BLaER1 treated with 17β-estradiol and CSF1 and Interleukin-3, amounts not matched to agents 10 nM and 100 nM (cell line): ENCODE measurements around the gene RAB15.

Experiments used
- H3K27ac ChIP-seq, 11 experiments: shearing (Covaris generic); formaldehyde crosslinking; 2 replicates each; pipeline ENCODE4 v1.8.1; 2022
- H3K27me3 ChIP-seq, 11 experiments: shearing (Covaris generic); formaldehyde crosslinking; 2 replicates each; pipeline ENCODE4 v1.8.1; 2022
- H3K36me3 ChIP-seq, 11 experiments: shearing (Covaris generic); formaldehyde crosslinking; 2 replicates each; pipeline ENCODE4 v1.8.1; 2022
- H3K4me1 ChIP-seq, 10 experiments: shearing (Covaris generic); formaldehyde crosslinking; 2 replicates each; pipeline ENCODE4 v1.8.1; 2022
- H3K4me2 ChIP-seq, 11 experiments: shearing (Covaris generic); formaldehyde crosslinking; 2 replicates each; pipeline ENCODE4 v1.8.1; 2022
- H3K4me3 ChIP-seq, 10 experiments: shearing (Covaris generic); formaldehyde crosslinking; 2 replicates each; pipeline ENCODE4 v1.8.1; 2022
- H3K9ac ChIP-seq, 11 experiments: shearing (Covaris generic); formaldehyde crosslinking; 2 replicates each; pipeline ENCODE4 v1.8.1; 2022
- H3K9me3 ChIP-seq, 11 experiments: shearing (Covaris generic); formaldehyde crosslinking; replicated peaks in 1 of 11; 2 replicates each; pipeline ENCODE4 v1.8.1; 2022
- H4K20me1 ChIP-seq, 11 experiments: shearing (Covaris generic); formaldehyde crosslinking; 2 replicates each; pipeline ENCODE4 v1.8.1; 2022
- Cebpa-rat ChIP-seq, 11 experiments: shearing (Covaris generic); IDR thresholded peaks; 2 replicates each; pipeline ENCODE4 v1.8.1; 2022

RAB15 gene

DNA sequence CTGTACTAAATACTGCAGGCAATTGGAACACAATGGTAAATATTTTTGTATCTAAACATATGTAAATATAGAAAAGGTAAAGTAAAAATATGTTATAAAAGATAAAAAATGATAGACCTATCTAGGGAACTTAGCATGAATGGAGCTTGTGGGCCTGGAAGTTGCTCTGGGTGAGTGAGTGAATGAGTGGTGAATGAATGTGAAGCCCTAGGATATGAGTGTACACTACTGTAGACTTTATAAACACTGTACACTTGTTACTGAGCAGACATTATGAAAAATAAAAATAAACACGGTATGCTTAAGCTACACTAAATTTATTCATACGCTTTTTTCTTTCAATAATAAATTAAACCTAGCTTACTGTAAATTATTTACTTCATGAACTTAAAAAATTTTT, 22.4 kb upstream of the RAB15 start:
- TF ChIP-seq Cebpa-rat (IDR thresholded peaks at IDR 0.05), result no peak
- Histone ChIP-seq H3K27ac (peak overlapping the region in 9 of 11 experiments; percentile 74 to 84 (median 79); a peak in 14 of 22 replicates), H3K4me2 (peak overlapping the region in 4 of 11 experiments; percentile 68 to 81 (median 74); a peak in 6 of 22 replicates), H3K9me3 (no peaks in the 10 kb centered on the region), H3K4me1 (peaks cover 13 to 57% (median 37%) of the 10 kb centered on the region in 10 experiments), H4K20me1 (no peaks in the 10 kb centered on the region), H3K9ac (no peak overlapping the region), H3K4me3 (no peak overlapping the region), H3K27me3 (no peaks in the 10 kb centered on the region), H3K36me3 (peaks cover 0 to 9% (median 4%) of the 10 kb centered on the region in 11 experiments; a peak in 4 of 22 replicates)

GRCh38 chr14:64993266-64993930, 21.3 kb upstream of the RAB15 start:
- H3K4me2 ChIP-seq, result peak overlapping the region in 10 of 11 experiments; percentile 8 to 81 (median 71); a peak in 19 of 22 replicates

DNA sequence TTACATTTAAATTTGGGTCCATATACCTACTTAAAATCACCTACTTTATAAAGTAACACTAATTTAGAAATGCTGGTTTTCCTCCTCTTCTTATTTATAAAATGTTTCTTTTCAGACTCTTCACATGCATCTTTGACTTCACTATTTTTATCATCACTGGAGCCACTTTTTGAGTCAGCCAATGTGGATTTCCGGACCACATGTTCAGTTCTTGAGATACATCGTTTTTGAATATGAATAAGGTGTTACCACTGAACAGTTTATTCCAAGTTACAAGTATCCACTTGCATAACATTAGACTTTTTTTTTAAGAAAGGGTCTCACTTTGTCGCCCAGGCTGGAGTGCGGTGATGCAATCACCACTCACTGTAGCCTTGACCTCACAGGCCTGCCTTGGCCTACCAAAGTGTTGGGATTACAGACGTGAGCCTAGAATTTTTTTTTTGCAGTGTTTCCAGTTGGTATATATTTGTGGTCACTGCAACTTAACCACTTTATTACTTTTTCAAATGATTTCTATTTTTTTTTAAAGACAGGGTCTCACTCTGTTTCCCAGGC, 20.3 kb upstream of the RAB15 start:
- Histone ChIP-seq H3K36me3 (peaks cover 0 to 9% (median 4%) of the 10 kb centered on the region in 11 experiments; a peak in 5 of 22 replicates), H3K4me3 (no peak overlapping the region), H3K9ac (peak overlapping the region in 6 of 11 experiments; percentile 50 to 68 (median 61); a peak in 11 of 22 replicates), H3K4me2 (peak overlapping the region in 9 of 11 experiments; percentile 37 to 81 (median 71); a peak in 17 of 22 replicates), H4K20me1 (no peaks in the 10 kb centered on the region), H3K27ac (peak overlapping the region; percentile 74 to 84 (median 79); a peak in 21 of 22 replicates), H3K4me1 (peaks cover 29 to 70% (median 55%) of the 10 kb centered on the region in 10 experiments), H3K9me3 (no peaks in the 10 kb centered on the region), H3K27me3 (no peaks in the 10 kb centered on the region)
- TF ChIP-seq Cebpa-rat (IDR thresholded peaks at IDR 0.05), result peak in 2 of 11 experiments; percentile 40 to 43; a peak in 2 of 22 replicates

More at GRCh38 chr14:64993266-64993930, 21.3 kb upstream of the RAB15 start:
- H4K20me1 ChIP-seq, result no peaks in the 10 kb centered on the region
- H3K27me3 ChIP-seq, result no peaks in the 10 kb centered on the region
- no peaks in the 10 kb centered on the region for H3K9me3 ChIP-seq
- H3K4me3 ChIP-seq, result peak overlapping the region in 1 of 10 experiments; percentile 0; a peak in 1 of 20 replicates
- peak overlapping the region in 10 of 11 experiments; percentile 16 to 68 (median 56); a peak in 17 of 22 replicates for H3K9ac ChIP-seq
- H3K4me1 ChIP-seq, result peaks cover 19 to 63% (median 47%) of the 10 kb centered on the region in 10 experiments
- peak in 3 of 11 experiments; percentile 53 to 74 (median 60); a peak in 5 of 22 replicates for TF ChIP-seq Cebpa-rat (IDR thresholded peaks at IDR 0.05)
- H3K36me3 ChIP-seq, result peaks cover 0 to 9% (median 4%) of the 10 kb centered on the region in 11 experiments; a peak in 5 of 22 replicates
- peak overlapping the region; percentile 74 to 84 (median 79) for H3K27ac ChIP-seq

GRCh38 chr14:64990939-64991338, 18.8 kb upstream of the RAB15 start:
- Histone ChIP-seq H4K20me1 (no peaks in the 10 kb centered on the region), H3K9me3 (no peaks in the 10 kb centered on the region), H3K4me2 (peak overlapping the region in 9 of 11 experiments; percentile 57 to 81 (median 68); a peak in 11 of 22 replicates), H3K4me3 (no peak overlapping the region), H3K36me3 (peaks cover 0 to 9% (median 4%) of the 10 kb centered on the region in 11 experiments; a peak in 5 of 22 replicates), H3K9ac (no peak overlapping the region), H3K4me1 (peaks cover 34 to 75% (median 60%) of the 10 kb centered on the region in 10 experiments), H3K27me3 (no peaks in the 10 kb centered on the region), H3K27ac (peak overlapping the region in 8 of 11 experiments; percentile 24 to 79 (median 42); a peak in 13 of 22 replicates)
- TF ChIP-seq Cebpa-rat (IDR thresholded peaks at IDR 0.05), result no peak

DNA sequence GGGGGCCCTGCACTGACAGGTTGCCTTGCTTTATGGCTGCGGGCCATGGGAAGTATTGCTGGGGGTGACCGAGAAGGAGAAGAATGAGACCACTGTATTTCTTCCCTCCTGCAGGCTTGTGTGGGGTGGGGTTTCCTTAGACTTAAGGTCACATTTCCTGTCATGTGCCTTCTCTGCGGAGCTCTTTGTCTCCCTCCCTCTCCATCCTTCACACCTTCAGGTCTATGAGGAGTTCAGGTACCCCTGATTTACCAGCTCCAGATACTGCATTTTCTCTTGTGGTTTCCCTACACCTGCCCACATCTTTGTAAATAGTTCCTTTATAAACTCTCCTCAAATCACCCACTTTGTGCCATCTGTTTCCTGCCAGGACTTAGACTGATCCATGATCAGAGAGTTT, 18.2 kb upstream of the RAB15 start:
- H3K4me1 ChIP-seq, result peaks cover 35 to 76% (median 62%) of the 10 kb centered on the region in 10 experiments
- H3K27me3 ChIP-seq, result no peaks in the 10 kb centered on the region
- H3K9me3 ChIP-seq, result no peaks in the 10 kb centered on the region
- peaks cover 0 to 9% (median 4%) of the 10 kb centered on the region in 11 experiments; a peak in 5 of 22 replicates for H3K36me3 ChIP-seq
- no peaks in the 10 kb centered on the region for H4K20me1 ChIP-seq
- 0 out of 22 replicates have a peak overlapping the region, but pooled peaks of 1 of the 11 experiments have one; percentile 4 for H3K9ac ChIP-seq
- no peak overlapping the region; a peak in 1 of 20 replicates for H3K4me3 ChIP-seq
- peak overlapping the region in 8 of 11 experiments; percentile 24 to 48 (median 40); a peak in 14 of 22 replicates for H3K27ac ChIP-seq
- peak overlapping the region; percentile 57 to 81 (median 67) for H3K4me2 ChIP-seq
- TF ChIP-seq Cebpa-rat (IDR thresholded peaks at IDR 0.05), result no peak

GRCh38 chr14:64987438-64987767, 15.3 kb upstream of the RAB15 start:
- peak overlapping the region; percentile 79 to 87 (median 84) for H3K9ac ChIP-seq
- peak overlapping the region; percentile 81 to 91 (median 83) for H3K4me3 ChIP-seq
- H3K27ac ChIP-seq, result peak overlapping the region; percentile 61 to 80 (median 76)
- H3K9me3 ChIP-seq, result no peaks in the 10 kb centered on the region
- H3K36me3 ChIP-seq, result peaks cover 0 to 7% (median 0%) of the 10 kb centered on the region in 11 experiments; a peak in 5 of 22 replicates
- TF ChIP-seq Cebpa-rat (IDR thresholded peaks at IDR 0.05), result no peak
- peaks cover 33 to 54% (median 40%) of the 10 kb centered on the region in 10 experiments for H3K4me1 ChIP-seq
- H4K20me1 ChIP-seq, result no peaks in the 10 kb centered on the region
- H3K4me2 ChIP-seq, result peak overlapping the region; percentile 78 to 93 (median 88)
- H3K27me3 ChIP-seq, result no peaks in the 10 kb centered on the region

- Histone ChIP-seq H3K9ac (peak within 1 kb of the TSS; percentile 79 to 87 (median 84)), H3K4me3 (peak within 1 kb of the TSS; percentile 81 to 91 (median 83)), H3K9me3 (no peaks in the 10 kb centered on the region), H3K27me3 (no peaks in the 10 kb centered on the region), H3K4me1 (peaks cover 33 to 48% (median 38%) of the 10 kb centered on the region in 10 experiments), H3K36me3 (peaks cover 0 to 4% (median 0%) of the 10 kb centered on the region in 11 experiments; a peak in 3 of 22 replicates), H3K4me2 (peak within 1 kb of the TSS; percentile 78 to 93 (median 89)), H4K20me1 (no peaks in the 10 kb centered on the region), H3K27ac (peak within 1 kb of the TSS; percentile 61 to 80 (median 76))
- TF ChIP-seq Cebpa-rat (IDR thresholded peaks at IDR 0.05), result peak in 5 of 11 experiments; percentile 11 to 85 (median 51); a peak in 6 of 22 replicates
Measured at GRCh38 chr14:64986648-64987437, 14.7 kb upstream of the RAB15 start, which contains the start of gene FNTB. Gene FNTB, plus strand, starts transcription at chr14:64986895. Its CDS starts 59 bp downstream, at chr14:64986954.
